Natural killer cell (primary cell): ENCODE data around the gene C19orf25. TPM values are rescaled to one million over a fixed set of nuclear protein-coding genes. Genes with fewer than 3 reads are reported as not detected.

Source experiments
- ATAC-seq, 3 donors: fragments of 150-1000 bp in 2 of 3; fragments of 200-7000 bp in 1 of 3; cut with Tn5 transposase; 1 replicate in 1 of 3; 2 replicates in 2 of 3; pipeline ENCODE4 v1.10.0; 2021; ENCODE audit warnings: mild to moderate bottlenecking in 2 of 3, moderate library complexity in 2 of 3
- DNase-seq, 2 donors: peaks; one replicate each; pipeline versions ENCODE4 v3.0.0 to v3.0.0-alpha.2; 2013 to 2021; ENCODE audit warnings: mixed read lengths in 1 of 2
- H3K27ac ChIP-seq: one replicate; pipeline ENCODE4 v1.5.1; 2013; ENCODE audit warnings: mild to moderate bottlenecking, low read length
- H3K27me3 ChIP-seq: one replicate; pipeline ENCODE4 v1.6.1; 2013; ENCODE audit warnings: low read length; ENCODE audit not compliant: control insufficient read depth, insufficient read depth
- H3K36me3 ChIP-seq: one replicate; pipeline ENCODE4 v1.6.1; 2013; ENCODE audit warnings: low read length; ENCODE audit not compliant: control insufficient read depth, insufficient read depth
- H3K4me1 ChIP-seq: one replicate; pipeline ENCODE4 v1.6.1; 2013; ENCODE audit warnings: low read length; ENCODE audit not compliant: control insufficient read depth, insufficient read depth
- H3K4me3 ChIP-seq: one replicate; pipeline ENCODE4 v1.5.1; 2013; ENCODE audit warnings: low read length
- H3K9me3 ChIP-seq: one replicate; pipeline ENCODE4 v1.6.1; 2013; ENCODE audit warnings: low read length; ENCODE audit not compliant: control insufficient read depth, insufficient read depth
- H3K27ac Mint-ChIP-seq, 2 donors: one replicate each; pipeline ENCODE4 v1.8.0; 2022; ENCODE audit warnings: mild to moderate bottlenecking in 2 of 2, mixed read lengths in 2 of 2, moderate library complexity in 1 of 2
- H3K27me3 Mint-ChIP-seq, 2 donors: one replicate each; pipeline ENCODE4 v1.8.0; 2022; ENCODE audit warnings: low read depth in 2 of 2, mixed read lengths in 2 of 2
- H3K36me3 Mint-ChIP-seq: one replicate; pipeline ENCODE4 v1.8.0; 2022; ENCODE audit warnings: mixed read lengths
- H3K4me1 Mint-ChIP-seq, 2 donors: one replicate each; pipeline ENCODE4 v1.8.0; 2022; ENCODE audit warnings: mixed read lengths in 2 of 2
- H3K4me3 Mint-ChIP-seq: one replicate; pipeline ENCODE4 v1.8.0; 2022; ENCODE audit warnings: mild to moderate bottlenecking, moderate library complexity, mixed read lengths
- H3K9me3 Mint-ChIP-seq, 2 donors: one replicate each; pipeline ENCODE4 v1.8.0; 2022; ENCODE audit warnings: mixed read lengths in 2 of 2
- CTCF ChIP-seq: fragments of 200-600 bp; IDR thresholded peaks from one replicate; pipeline ENCODE4 v1.8.0; 2022; ENCODE audit warnings: antibody characterized with exemption
- WGBS: methylation state at CpG from one replicate; pipeline ENCODE4 v1.1.7; 2013; ENCODE audit warnings: missing lambda C conversion rate; ENCODE audit not compliant: insufficient coverage; 5-methylcytosine and 5-hydroxymethylcytosine counted together
- intact Hi-C: fragments of 100-400 bp; cut with micrococcal nuclease; formaldehyde crosslinking; loops from one replicate; pipeline ENCODE4 v1.14.2; 2022
- total RNA-seq, 4 donors: library from RNA; stranded (reverse); fragments of 120-200 nt in 1 of 4; gene quantifications; one replicate each; pipeline versions ENCODE4 v1.2.3 to v1.2.4, GENCODE V29; 2013 to 2022

C19orf25 gene
- total RNA-seq, 3 donors from 2014 or later (not counting 1 experiment from before 2014, with no cell fraction given), result 30.2 to 42.2 (median 34.3) TPM

- ATAC-seq (no peak), DNase-seq (no peak)
- no peak overlapping the region for H3K27ac ChIP-seq
- H3K36me3 Mint-ChIP-seq, result no peaks in the 10 kb centered on the region
- peaks cover 4% of the 10 kb centered on the region for H3K4me1 ChIP-seq
- H3K4me3 ChIP-seq, result no peak overlapping the region
- no peak for TF ChIP-seq CTCF
- peaks cover 0 to 5% of the 10 kb centered on the region in 2 donors for H3K4me1 Mint-ChIP-seq
- no peaks in the 10 kb centered on the region for H3K9me3 ChIP-seq
- peaks cover 0 to 14% of the 10 kb centered on the region in 2 donors for H3K27me3 Mint-ChIP-seq
- 86% methylated on average over 4 of the region's 4 CpGs for WGBS
- intact Hi-C loops, result no loop called here
- H3K9me3 Mint-ChIP-seq, result no peaks in the 10 kb centered on the region
- no peak overlapping the region for H3K27ac Mint-ChIP-seq
- H3K36me3 ChIP-seq, result no peaks in the 10 kb centered on the region
- H3K27me3 ChIP-seq, result peaks cover 9% of the 10 kb centered on the region
- no peak overlapping the region for H3K4me3 Mint-ChIP-seq
These were observed 39.5 kb upstream of the C19orf25 start for GRCh38 chr19:1518471-1518870.

- Histone ChIP-seq H3K9me3 (no peaks in the 10 kb centered on the region), H3K4me3 (no peak overlapping the region), H3K27ac (no peak overlapping the region), H3K36me3 (no peaks in the 10 kb centered on the region), H3K4me1 (peaks cover 17% of the 10 kb centered on the region), H3K27me3 (peaks cover 12% of the 10 kb centered on the region)
- intact Hi-C loops, result no loop called here
- ATAC-seq (no peak), DNase-seq (no peak)
- TF ChIP-seq CTCF, result no peak
- Mint-ChIP-seq H3K27ac (no peak overlapping the region), H3K27me3 (peaks cover 0 to 5% of the 10 kb centered on the region in 2 donors), H3K4me3 (no peak overlapping the region), H3K4me1 (peaks cover 0 to 5% of the 10 kb centered on the region in 2 donors), H3K9me3 (no peaks in the 10 kb centered on the region), H3K36me3 (no peaks in the 10 kb centered on the region)
- 80% methylated on average over 8 of the region's 8 CpGs for WGBS
These were observed 37.4 kb upstream of the C19orf25 start for GRCh38 chr19:1516395-1516753.

GRCh38 chr19:1514986-1515721, 36.1 kb upstream of the C19orf25 start:
- no peaks in the 10 kb centered on the region for H3K9me3 Mint-ChIP-seq

More at GRCh38 chr19:1514986-1515721, 36.1 kb upstream of the C19orf25 start:
- H3K9me3 ChIP-seq, result no peaks in the 10 kb centered on the region
- no peaks in the 10 kb centered on the region for H3K36me3 Mint-ChIP-seq
- H3K4me3 ChIP-seq, result no peak overlapping the region
- no peak for ATAC-seq
- no peak overlapping the region for H3K27ac ChIP-seq
- no peak for TF ChIP-seq CTCF
- intact Hi-C loops, result no loop called here
- no peak overlapping the region for H3K4me3 Mint-ChIP-seq
- peaks cover 0 to 6% of the 10 kb centered on the region in 2 donors for H3K4me1 Mint-ChIP-seq
- H3K36me3 ChIP-seq, result no peaks in the 10 kb centered on the region
- peaks cover 12% of the 10 kb centered on the region for H3K27me3 ChIP-seq
- no peak overlapping the region for H3K27ac Mint-ChIP-seq
- peaks cover 17% of the 10 kb centered on the region for H3K4me1 ChIP-seq
- 80% methylated on average over 13 of the region's 14 CpGs for WGBS
- H3K27me3 Mint-ChIP-seq, result peaks cover under 1 to 11% of the 10 kb centered on the region in 2 donors
- no peak for DNase-seq
